Tibial nerve (tissue), 4 donors: ENCODE results near the gene AGPS.
"Not testable (repeated sequence)": the region's sequence is repeated elsewhere in the genome, so short reads cannot be mapped to it uniquely, and the experiment has no call there.

Source experiments
- CTCF ChIP-seq, 5 experiments: fragments of 200-600 bp in 3 of 5; fragments of 450-650 bp in 2 of 5; sonication (generic) in 3 of 5; IDR thresholded peaks; one replicate each; pipeline ENCODE4 v1.5.1; 2016 to 2019; ENCODE audit warnings: antibody characterized with exemption in 5 of 5, mild to moderate bottlenecking in 3 of 5, moderate library complexity in 2 of 5
- EP300 ChIP-seq, 2 donors: sonication (generic); formaldehyde crosslinking; IDR thresholded peaks; one replicate each; pipeline ENCODE4 v1.6.1; 2017; ENCODE audit warnings: antibody characterized with exemption in 2 of 2, mild to moderate bottlenecking in 1 of 2
- POLR2A ChIP-seq, 2 donors: fragments of 450-650 bp; IDR thresholded peaks; one replicate each; pipeline ENCODE4 v1.6.1; 2017; ENCODE audit warnings: antibody characterized with exemption in 2 of 2, mild to moderate bottlenecking in 2 of 2, moderate library complexity in 2 of 2

GRCh38 chr2:177459756-177460155, 67.2 kb downstream of the AGPS start:
- not testable (repeated sequence) for TF ChIP-seq CTCF, POLR2A, EP300 (IDR thresholded peaks at IDR 0.05)
